ENCODE results near the gene MED20.

DNA sequence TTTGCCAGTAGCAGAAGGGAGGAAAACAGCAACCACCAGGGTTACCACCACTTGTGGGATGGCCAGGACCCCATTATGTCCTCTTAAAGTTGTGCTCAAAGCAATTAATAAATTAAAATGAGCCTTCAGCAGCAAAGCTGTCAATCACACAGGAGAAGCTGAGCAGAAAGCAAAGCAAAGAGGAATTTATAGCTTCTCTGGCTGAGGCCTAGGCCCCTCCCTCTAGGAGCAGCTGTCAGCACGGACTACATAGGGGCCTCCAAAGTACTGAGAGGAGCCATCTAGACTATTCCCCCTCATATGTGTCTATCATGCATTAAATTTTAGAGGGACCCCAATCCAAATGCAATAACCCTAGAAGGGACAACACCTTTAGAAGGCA lies 14.2 kb upstream of the MED20 start:
- TF ChIP-seq CTCF (conservative IDR thresholded peaks at IDR 0.05) = no peak
- TF ChIP-seq ZFX (IDR thresholded peaks at IDR 0.05) = no peak

Measured in C4-2B (cell line).